ENCODE data around the gene INF2.

- TF ChIP-seq CTCF (IDR thresholded peaks at IDR 0.05), result no peak
- no peak for TF ChIP-seq ZFX (IDR thresholded peaks at IDR 0.05; ENCODE audit: borderline replicate concordance)
Observed at GRCh38 chr14:104657101-104657524, 32.3 kb upstream of the INF2 start.
